Mesendoderm (in vitro differentiated cells): ENCODE measurements around the gene ABCA13.

ENCODE experiments used
- DNase-seq: peaks from one replicate; pipeline ENCODE4 v3.0.0; 2013
- H2AK5ac ChIP-seq: 2 replicates; pipeline ENCODE4 v1.6.1; 2013; ENCODE audit warnings: low read length, inconsistent platforms
- H2BK120ac ChIP-seq: 2 replicates; pipeline ENCODE4 v1.6.1; 2013; ENCODE audit warnings: low read depth, mild to moderate bottlenecking, low read length, moderate library complexity, mixed read lengths
- H2BK15ac ChIP-seq: replicated peaks from 2 replicates; pipeline ENCODE4 v1.6.1; 2013; ENCODE audit warnings: low read depth, mild to moderate bottlenecking, moderate library complexity
- H2BK5ac ChIP-seq: 2 replicates; pipeline ENCODE4 v1.6.1; 2013; ENCODE audit warnings: low read length, inconsistent platforms
- H3K18ac ChIP-seq: 2 replicates; pipeline ENCODE4 v1.6.1; 2013; ENCODE audit warnings: mild to moderate bottlenecking, low read length, mixed read lengths
- H3K23ac ChIP-seq: one replicate; pipeline ENCODE4 v1.6.1; 2013; ENCODE audit warnings: low read length
- H3K27ac ChIP-seq: 2 replicates; pipeline ENCODE4 v1.5.1; 2013; ENCODE audit warnings: low read depth, mild to moderate bottlenecking, inconsistent platforms, low read length, moderate library complexity
- H3K27me3 ChIP-seq: 2 replicates; pipeline ENCODE4 v1.6.1; 2013; ENCODE audit warnings: low read length, control low read depth, mild to moderate bottlenecking, inconsistent platforms; ENCODE audit not compliant: insufficient read depth, poor library complexity
- H3K36me3 ChIP-seq: 2 replicates; pipeline ENCODE4 v1.6.1; 2013; ENCODE audit warnings: low read length, inconsistent platforms; ENCODE audit not compliant: control insufficient read depth, insufficient read depth
- H3K4ac ChIP-seq: one replicate; pipeline ENCODE4 v1.6.1; 2013; ENCODE audit warnings: low read depth, mild to moderate bottlenecking, low read length, moderate library complexity
- H3K4me1 ChIP-seq: 2 replicates; pipeline ENCODE4 v1.6.1; 2013; ENCODE audit warnings: low read depth, low read length, inconsistent platforms; ENCODE audit not compliant: control insufficient read depth
- H3K4me2 ChIP-seq: 2 replicates; pipeline ENCODE4 v1.6.1; 2013; ENCODE audit warnings: low read length
- H3K4me3 ChIP-seq: 2 replicates; pipeline ENCODE4 v1.5.1; 2013; ENCODE audit warnings: mild to moderate bottlenecking, low read length
- H3K56ac ChIP-seq: one replicate; pipeline ENCODE4 v1.6.1; 2013; ENCODE audit warnings: low read length
- H3K79me1 ChIP-seq: 2 replicates; pipeline ENCODE4 v1.6.1; 2013; ENCODE audit warnings: low read length, inconsistent platforms
- H3K79me2 ChIP-seq: 2 replicates; pipeline ENCODE4 v1.6.1; 2013; ENCODE audit warnings: mild to moderate bottlenecking, low read length; ENCODE audit not compliant: control insufficient read depth, insufficient read depth
- H3K9ac ChIP-seq: 2 replicates; pipeline ENCODE4 v1.6.1; 2013; ENCODE audit warnings: low read length, inconsistent platforms
- H4K5ac ChIP-seq: one replicate; pipeline ENCODE4 v1.6.1; 2013; ENCODE audit warnings: low read length
- H4K8ac ChIP-seq: one replicate; pipeline ENCODE4 v1.6.1; 2013; ENCODE audit warnings: low read depth, mild to moderate bottlenecking, control low read depth, low read length, moderate library complexity
- WGBS: extraction: QIAGEN DNeasy Blood & Tissue Kit; methylation state at CpG from one replicate; pipeline ENCODE4 v1.1.7; 2013; ENCODE audit warnings: low lambda C conversion rate, missing lambda C conversion rate; ENCODE audit not compliant: insufficient coverage; ENCODE audit errors: extremely low coverage; 5-methylcytosine and 5-hydroxymethylcytosine counted together

ABCA13 gene

GRCh38 chr7:48207155-48207675 is 36.0 kb downstream of the ABCA13 start:
- H3K79me2 ChIP-seq, result no peaks in the 10 kb centered on the region
- no peak overlapping the region for H2AK5ac ChIP-seq
- H3K27ac ChIP-seq, result no peak overlapping the region
- no peak overlapping the region for H3K4me2 ChIP-seq
- no CpG with 5 or more reads among the region's 1 CpG for WGBS
- no peak overlapping the region for H3K56ac ChIP-seq
- H3K23ac ChIP-seq, result no peak overlapping the region
- no peak overlapping the region for H3K4ac ChIP-seq
- H2BK120ac ChIP-seq, result no peak overlapping the region
- no peaks in the 10 kb centered on the region for H3K79me1 ChIP-seq
- H3K9ac ChIP-seq, result no peak overlapping the region
- H2BK5ac ChIP-seq, result no peak overlapping the region
- no peaks in the 10 kb centered on the region for H3K4me1 ChIP-seq
- H3K27me3 ChIP-seq, result no peaks in the 10 kb centered on the region
- H3K36me3 ChIP-seq, result no peaks in the 10 kb centered on the region
- H4K5ac ChIP-seq, result no peak overlapping the region
- no peak overlapping the region for H3K18ac ChIP-seq
- no peak overlapping the region for H3K4me3 ChIP-seq
- no peak overlapping the region for H2BK15ac ChIP-seq
- H4K8ac ChIP-seq, result no peak overlapping the region
- no peak for DNase-seq

GRCh38 chr7:48209004-48209600 is 37.8 kb downstream of the ABCA13 start:
- Histone ChIP-seq H2BK5ac (no peak overlapping the region), H3K4ac (no peak overlapping the region), H2BK15ac (no peak overlapping the region), H3K4me2 (no peak overlapping the region), H2AK5ac (no peak overlapping the region), H3K18ac (no peak overlapping the region), H3K4me1 (no peaks in the 10 kb centered on the region), H4K5ac (no peak overlapping the region), H3K9ac (no peak overlapping the region), H2BK120ac (no peak overlapping the region), H3K36me3 (no peaks in the 10 kb centered on the region), H4K8ac (no peak overlapping the region), H3K56ac (no peak overlapping the region), H3K4me3 (no peak overlapping the region), H3K27me3 (no peaks in the 10 kb centered on the region), H3K79me2 (no peaks in the 10 kb centered on the region), H3K23ac (no peak overlapping the region), H3K27ac (no peak overlapping the region), H3K79me1 (no peaks in the 10 kb centered on the region)
- WGBS, result no CpG with 5 or more reads among the region's 1 CpG
- no peak for DNase-seq

- no CpG with 5 or more reads among the region's 1 CpG for WGBS
- Histone ChIP-seq H4K5ac (no peak overlapping the region), H3K4me2 (no peak overlapping the region), H3K36me3 (no peaks in the 10 kb centered on the region), H4K8ac (no peak overlapping the region), H3K27ac (no peak overlapping the region), H3K4me1 (no peaks in the 10 kb centered on the region), H2BK5ac (no peak overlapping the region), H3K27me3 (no peaks in the 10 kb centered on the region), H2BK120ac (no peak overlapping the region), H3K79me2 (no peaks in the 10 kb centered on the region), H3K4me3 (no peak overlapping the region), H3K9ac (no peak overlapping the region), H3K23ac (no peak overlapping the region), H2AK5ac (no peak overlapping the region), H3K4ac (no peak overlapping the region), H2BK15ac (no peak overlapping the region), H3K56ac (no peak overlapping the region), H3K79me1 (no peaks in the 10 kb centered on the region), H3K18ac (no peak overlapping the region)
- DNase-seq, result no peak
These were observed 42.0 kb downstream of the ABCA13 start for GRCh38 chr7:48213226-48213625.

GRCh38 chr7:48217266-48217665 is 46.0 kb downstream of the ABCA13 start:
- Histone ChIP-seq H3K4me1 (no peaks in the 10 kb centered on the region), H3K4me3 (no peak overlapping the region), H4K8ac (no peak overlapping the region), H3K27me3 (no peaks in the 10 kb centered on the region), H2BK5ac (no peak overlapping the region), H2BK120ac (no peak overlapping the region), H4K5ac (no peak overlapping the region), H3K23ac (no peak overlapping the region), H3K27ac (no peak overlapping the region), H2AK5ac (no peak overlapping the region), H3K36me3 (no peaks in the 10 kb centered on the region), H3K79me2 (no peaks in the 10 kb centered on the region), H3K18ac (no peak overlapping the region), H3K4ac (no peak overlapping the region), H3K56ac (no peak overlapping the region), H3K79me1 (no peaks in the 10 kb centered on the region), H3K4me2 (no peak overlapping the region), H2BK15ac (no peak overlapping the region), H3K9ac (no peak overlapping the region)
- no CpG with 5 or more reads among the region's 1 CpG for WGBS
- no peak for DNase-seq

GRCh38 chr7:48217753-48218152 is 46.5 kb downstream of the ABCA13 start:
- no peak overlapping the region for H4K8ac ChIP-seq
- H2BK5ac ChIP-seq, result no peak overlapping the region
- no peak overlapping the region for H3K56ac ChIP-seq
- H3K18ac ChIP-seq, result no peak overlapping the region
- peak; percentile 8 for DNase-seq
- no peak overlapping the region for H3K4me3 ChIP-seq
- no peak overlapping the region for H3K9ac ChIP-seq
- H4K5ac ChIP-seq, result no peak overlapping the region
- H2BK120ac ChIP-seq, result no peak overlapping the region
- H3K4me1 ChIP-seq, result no peaks in the 10 kb centered on the region
- H3K4ac ChIP-seq, result no peak overlapping the region
- no peaks in the 10 kb centered on the region for H3K27me3 ChIP-seq
- H3K4me2 ChIP-seq, result no peak overlapping the region
- H3K27ac ChIP-seq, result no peak overlapping the region
- H3K79me2 ChIP-seq, result no peaks in the 10 kb centered on the region
- H2BK15ac ChIP-seq, result no peak overlapping the region
- H3K79me1 ChIP-seq, result no peaks in the 10 kb centered on the region
- H3K36me3 ChIP-seq, result no peaks in the 10 kb centered on the region
- H3K23ac ChIP-seq, result no peak overlapping the region
- no peak overlapping the region for H2AK5ac ChIP-seq

GRCh38 chr7:48224042-48224441 is 52.8 kb downstream of the ABCA13 start:
- Histone ChIP-seq H3K79me2 (no peaks in the 10 kb centered on the region), H3K36me3 (no peaks in the 10 kb centered on the region), H2AK5ac (no peak overlapping the region), H4K8ac (no peak overlapping the region), H3K27me3 (no peaks in the 10 kb centered on the region), H3K56ac (no peak overlapping the region), H3K27ac (no peak overlapping the region), H3K4me3 (no peak overlapping the region), H2BK15ac (no peak overlapping the region), H3K18ac (no peak overlapping the region), H3K79me1 (no peaks in the 10 kb centered on the region), H3K23ac (no peak overlapping the region), H3K4me2 (no peak overlapping the region), H3K4me1 (no peaks in the 10 kb centered on the region), H2BK120ac (no peak overlapping the region), H2BK5ac (no peak overlapping the region), H4K5ac (no peak overlapping the region), H3K9ac (no peak overlapping the region), H3K4ac (no peak overlapping the region)
- no peak for DNase-seq
- no CpG with 5 or more reads among the region's 2 CpGs for WGBS
